Measurements from ENCODE around the gene SEC24D. TPM values are rescaled to one million over a fixed set of nuclear protein-coding genes. Genes with fewer than 3 reads are reported as not detected.

SEC24D gene
- total and polyA plus RNA-seq, 9 of the 15 experiments (the other 6 are each of a cell fraction or from before 2014, with no cell fraction given) = 7.1 to 22.5 (median 11.3) TPM

GRCh38 chr4:118810991-118811764 is 24.7 kb downstream of the SEC24D start (continued):
- TF ChIP-seq ZNF79 (CRISPR knock-in tag; IDR thresholded peaks at IDR 0.05; ENCODE audit: low read depth) = no peak
- no peak for TF ChIP-seq CBFA2T3 (IDR thresholded peaks at IDR 0.05)
- TF ChIP-seq CEBPB (tag; IDR thresholded peaks at IDR 0.05) = 0 out of 2 replicates have a peak, but pooled peaks have one; percentile 27
- no peak for TF ChIP-seq CXXC5 (CRISPR knock-in tag; IDR thresholded peaks at IDR 0.05)
- TF ChIP-seq AFF4 (CRISPR knock-in tag; IDR thresholded peaks at IDR 0.05) = no peak
- TF ChIP-seq KLF1 (tag; IDR thresholded peaks at IDR 0.05) = no peak
- no peak for TF ChIP-seq FOSL1 (tag; conservative IDR thresholded peaks at IDR 0.05)
- TF ChIP-seq ZHX1 (conservative IDR thresholded peaks at IDR 0.05; ENCODE audit: low read length) = no peak
- no peak for TF ChIP-seq SMAD2 (IDR thresholded peaks at IDR 0.05; ENCODE audit: low read depth, low read length)
